Body of pancreas (tissue), 4 donors: ENCODE data around the gene OSCP1. TPM values are rescaled to one million over a fixed set of nuclear protein-coding genes. Genes with fewer than 3 reads are reported as not detected.

Experiments
- ATAC-seq: fragments of 150-250 bp; one replicate; pipeline ENCODE4 v1.9.1; 2016
- DNase-seq, 4 donors: peaks; one replicate each; pipeline ENCODE4 v3.0.0-alpha.2; 2019
- H3K27ac ChIP-seq, 4 donors: fragments of 200-600 bp; sonication (generic); 1 replicate in 3 of 4; 2 replicates in 1 of 4; pipeline versions ENCODE4 v1.5.1 to v1.6.1; 2016 to 2019; ENCODE audit warnings: mild to moderate bottlenecking in 1 of 4, mixed read lengths in 1 of 4, moderate library complexity in 1 of 4
- H3K27me3 ChIP-seq, 2 donors: fragments of 200-600 bp; sonication (generic); one replicate each; pipeline ENCODE4 v1.6.0; 2016; ENCODE audit warnings: mild to moderate bottlenecking in 1 of 2
- H3K36me3 ChIP-seq, 2 donors: fragments of 200-600 bp; sonication (generic); replicated peaks in 1 of 2; 2 replicates each; pipeline ENCODE4 v1.5.1; 2016; ENCODE audit warnings: low read depth in 2 of 2; ENCODE audit not compliant: insufficient read depth in 1 of 2
- H3K4me1 ChIP-seq: fragments of 200-600 bp; sonication (generic); one replicate; pipeline ENCODE4 v1.6.0; 2016
- H3K4me3 ChIP-seq, 2 donors: fragments of 200-600 bp; sonication (generic); 1 replicate in 1 of 2; 2 replicates in 1 of 2; pipeline ENCODE4 v1.5.1; 2016 to 2019
- H3K9me3 ChIP-seq, 3 donors: fragments of 200-600 bp; sonication (generic); 1 replicate in 2 of 3; 2 replicates in 1 of 3; pipeline ENCODE4 v1.5.1; 2016
- CTCF ChIP-seq, 7 experiments: fragments of 450-650 bp in 4 of 7; fragments of 200-600 bp in 3 of 7; sonication (generic) in 3 of 7; IDR thresholded peaks; one replicate each; pipeline ENCODE4 v1.5.1; 2016 to 2019; ENCODE audit warnings: antibody characterized with exemption in 7 of 7
- POLR2A ChIP-seq, 3 donors: fragments of 450-650 bp; IDR thresholded peaks; one replicate each; pipeline ENCODE4 v1.6.1; 2016; ENCODE audit warnings: antibody characterized with exemption in 3 of 3, mild to moderate bottlenecking in 2 of 3
- WGBS, 2 donors: methylation state at CpG; one replicate each; pipeline ENCODE4 v1.1.5; 2017; 5-methylcytosine and 5-hydroxymethylcytosine counted together
- intact Hi-C: fragments of 100-400 bp; cut with DNase I; formaldehyde crosslinking; loops from one replicate; pipeline ENCODE4 v1.15.1; 2023
- total RNA-seq, 2 donors: library from RNA; depleted of rRNA; stranded (reverse); fragments of >200 nt; gene quantifications; one replicate each; pipeline ENCODE4 v1.1.0, GENCODE V29; 2016

OSCP1 gene
- total RNA-seq, 2 donors from 2014 or later: 2.0 to 3.9 TPM

- Histone ChIP-seq H3K27ac (no peak overlapping the region), H3K27me3 (no peaks in the 10 kb centered on the region), H3K4me3 (no peak overlapping the region), H3K9me3 (no peaks in the 10 kb centered on the region), H3K36me3 (no peaks in the 10 kb centered on the region), H3K4me1 (no peaks in the 10 kb centered on the region)
- no peak for ATAC-seq
- DNase-seq: no peak
- WGBS, 2 donors: 69 to 73% methylated on average over 7 of the region's 7 CpGs
- no peak for TF ChIP-seq CTCF (IDR thresholded peaks at IDR 0.05)
- intact Hi-C loops: no loop called here
Observed at GRCh38 chr1:36475910-36476604, 25.8 kb upstream of the OSCP1 start.

- WGBS, 2 donors: 70 to 82% methylated on average over 5 to 9 of the region's 9 CpGs
- no peak overlapping the region for H3K4me3 ChIP-seq
- no peaks in the 10 kb centered on the region for H3K27me3 ChIP-seq
- intact Hi-C loops: no loop called here
- ATAC-seq (no peak), DNase-seq (no peak)
- H3K36me3 ChIP-seq: no peaks in the 10 kb centered on the region
- H3K4me1 ChIP-seq: no peaks in the 10 kb centered on the region
- no peaks in the 10 kb centered on the region for H3K9me3 ChIP-seq
- no peak overlapping the region for H3K27ac ChIP-seq
- TF ChIP-seq CTCF (IDR thresholded peaks at IDR 0.05) (no peak), POLR2A (IDR thresholded peaks at IDR 0.05) (no peak)
Observed at GRCh38 chr1:36475341-36475740, 25.1 kb upstream of the OSCP1 start.

GRCh38 chr1:36472656-36473055 lies 22.4 kb upstream of the OSCP1 start:
- TF ChIP-seq POLR2A (IDR thresholded peaks at IDR 0.05): no peak
- no peak for TF ChIP-seq CTCF (IDR thresholded peaks at IDR 0.05)
- Histone ChIP-seq H3K4me3 (no peak overlapping the region), H3K36me3 (no peaks in the 10 kb centered on the region), H3K27me3 (no peaks in the 10 kb centered on the region), H3K4me1 (no peaks in the 10 kb centered on the region), H3K9me3 (no peaks in the 10 kb centered on the region), H3K27ac (no peak overlapping the region)
- no peak for ATAC-seq
- no peak for DNase-seq
- WGBS, 2 donors: 69 to 82% methylated on average over 6 of the region's 6 CpGs
- intact Hi-C loops: no loop called here

- Histone ChIP-seq H3K36me3 (no peaks in the 10 kb centered on the region), H3K4me3 (no peak overlapping the region), H3K4me1 (no peaks in the 10 kb centered on the region), H3K27ac (no peak overlapping the region), H3K27me3 (no peaks in the 10 kb centered on the region), H3K9me3 (no peaks in the 10 kb centered on the region)
- intact Hi-C loops: no loop called here
- ATAC-seq: no peak
- no peak for TF ChIP-seq CTCF (IDR thresholded peaks at IDR 0.05)
- TF ChIP-seq POLR2A (IDR thresholded peaks at IDR 0.05): no peak
- DNase-seq: no peak
- 68 to 71% methylated on average over 7 to 20 of the region's 22 CpGs for WGBS, 2 donors
Observed at GRCh38 chr1:36471830-36472641, 21.8 kb upstream of the OSCP1 start.
